HG03521 (cell line): Measurements from ENCODE around the gene NEU1.
"Not testable (repeated sequence)": the region's sequence is repeated elsewhere in the genome, so short reads cannot be mapped to it uniquely, and the experiment has no call there.

Source experiments
- ATAC-seq: cut with Tn5 transposase; IDR thresholded peaks from one replicate; pipeline ENCODE4 v1.9.1; 2021; ENCODE audit warnings: mild to moderate bottlenecking, moderate library complexity; ENCODE audit not compliant: unreplicated experiment

Gene NEU1

GRCh38 chr6:31822036-31822821 is 40.4 kb downstream of the NEU1 start:
- ATAC-seq, result peak; percentile 33

DNA sequence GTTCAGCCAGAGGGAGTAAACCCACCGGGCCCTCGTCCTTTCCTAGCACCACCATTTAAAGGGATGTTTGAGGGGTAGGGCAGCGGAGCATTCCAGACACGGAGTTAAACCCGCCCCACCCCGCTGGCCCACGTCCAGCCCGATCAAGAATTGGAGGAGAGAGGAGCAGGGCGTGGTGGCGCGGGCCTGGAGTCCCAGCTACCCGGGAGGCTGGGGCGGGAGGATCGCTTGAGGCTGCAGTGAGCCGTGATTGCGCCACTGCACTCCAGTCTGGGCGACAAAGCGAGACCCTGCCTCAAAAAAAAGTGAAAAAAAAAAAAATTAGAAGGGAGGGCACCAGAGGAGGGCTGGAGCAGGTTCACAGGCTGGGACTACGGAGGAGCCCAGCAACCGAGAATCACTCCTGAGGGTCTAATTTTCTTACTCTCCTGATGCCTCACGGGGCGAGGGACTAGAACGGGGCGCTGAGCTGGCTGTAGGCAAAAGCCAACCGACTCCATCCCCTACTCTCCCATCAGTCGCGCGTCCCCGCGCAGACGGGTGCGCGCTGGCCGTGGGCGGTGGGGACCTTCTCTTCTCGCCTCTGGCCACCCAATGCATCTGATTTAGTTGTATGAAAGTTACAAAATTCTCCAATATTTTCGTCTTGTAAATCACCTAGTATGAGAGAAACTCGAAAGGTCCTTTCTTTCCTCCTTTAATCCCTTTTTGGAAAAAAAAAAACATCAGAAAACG is 41.2 kb downstream of the NEU1 start:
- ATAC-seq, result peak; percentile 38

DNA sequence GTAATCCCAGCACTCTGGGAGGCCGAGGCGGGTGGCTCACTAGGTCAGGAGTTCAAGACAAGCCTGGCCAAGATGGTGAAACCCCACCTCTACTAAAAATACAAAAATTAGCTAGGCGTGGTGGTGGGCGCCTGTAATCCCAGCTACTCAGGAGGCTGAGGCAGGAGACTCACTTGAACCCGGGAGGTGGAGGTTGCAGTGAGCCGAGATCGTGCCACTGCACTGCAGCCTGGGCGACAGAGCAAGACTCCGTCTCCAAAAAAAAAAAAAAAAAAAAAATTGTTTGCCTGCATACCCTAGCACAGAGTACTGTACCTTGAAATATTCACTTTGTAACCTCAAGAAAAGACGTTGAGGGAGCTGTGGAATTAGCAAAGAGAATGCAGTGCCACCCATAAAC is 42.2 kb downstream of the NEU1 start:
- not testable (repeated sequence) for ATAC-seq

DNA sequence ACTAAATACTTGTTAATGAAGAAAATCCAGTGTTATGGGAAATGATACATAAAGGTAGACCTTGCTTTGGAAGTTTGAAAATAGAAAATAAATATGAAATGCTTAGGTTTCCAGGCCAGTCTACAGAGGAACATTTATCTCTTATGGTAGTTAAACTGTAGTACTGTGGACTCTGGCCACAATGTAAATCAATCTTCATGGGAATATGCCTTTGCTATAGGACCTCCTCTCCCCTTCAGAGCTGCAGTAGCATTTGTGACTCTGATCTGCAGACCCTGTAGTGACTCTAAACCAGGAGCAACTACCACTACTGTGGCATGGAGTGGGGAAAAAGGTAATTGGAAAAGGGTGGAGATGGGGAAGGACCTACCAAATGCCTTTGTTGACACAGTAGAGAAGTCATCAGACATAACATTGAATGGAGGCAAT is 42.7 kb downstream of the NEU1 start:
- ATAC-seq, result no peak

- ATAC-seq, result not testable (repeated sequence)
Measured at GRCh38 chr6:31817929-31818511, 44.6 kb downstream of the NEU1 start.

DNA sequence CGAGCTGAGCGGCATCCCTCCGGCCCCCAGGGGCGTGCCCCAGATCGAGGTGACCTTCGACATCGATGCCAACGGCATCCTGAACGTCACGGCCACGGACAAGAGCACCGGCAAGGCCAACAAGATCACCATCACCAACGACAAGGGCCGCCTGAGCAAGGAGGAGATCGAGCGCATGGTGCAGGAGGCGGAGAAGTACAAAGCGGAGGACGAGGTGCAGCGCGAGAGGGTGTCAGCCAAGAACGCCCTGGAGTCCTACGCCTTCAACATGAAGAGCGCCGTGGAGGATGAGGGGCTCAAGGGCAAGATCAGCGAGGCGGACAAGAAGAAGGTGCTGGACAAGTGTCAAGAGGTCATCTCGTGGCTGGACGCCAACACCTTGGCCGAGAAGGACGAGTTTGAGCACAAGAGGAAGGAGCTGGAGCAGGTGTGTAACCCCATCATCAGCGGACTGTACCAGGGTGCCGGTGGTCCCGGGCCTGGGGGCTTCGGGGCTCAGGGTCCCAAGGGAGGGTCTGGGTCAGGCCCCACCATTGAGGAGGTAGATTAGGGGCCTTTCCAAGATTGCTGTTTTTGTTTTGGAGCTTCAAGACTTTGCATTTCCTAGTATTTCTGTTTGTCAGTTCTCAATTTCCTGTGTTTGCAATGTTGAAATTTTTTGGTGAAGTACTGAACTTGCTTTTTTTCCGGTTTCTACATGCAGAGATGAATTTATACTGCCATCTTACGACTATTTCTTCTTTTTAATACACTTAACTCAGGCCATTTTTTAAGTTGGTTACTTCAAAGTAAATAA is 45.3 kb downstream of the NEU1 start:
- not testable (repeated sequence) for ATAC-seq

DNA sequence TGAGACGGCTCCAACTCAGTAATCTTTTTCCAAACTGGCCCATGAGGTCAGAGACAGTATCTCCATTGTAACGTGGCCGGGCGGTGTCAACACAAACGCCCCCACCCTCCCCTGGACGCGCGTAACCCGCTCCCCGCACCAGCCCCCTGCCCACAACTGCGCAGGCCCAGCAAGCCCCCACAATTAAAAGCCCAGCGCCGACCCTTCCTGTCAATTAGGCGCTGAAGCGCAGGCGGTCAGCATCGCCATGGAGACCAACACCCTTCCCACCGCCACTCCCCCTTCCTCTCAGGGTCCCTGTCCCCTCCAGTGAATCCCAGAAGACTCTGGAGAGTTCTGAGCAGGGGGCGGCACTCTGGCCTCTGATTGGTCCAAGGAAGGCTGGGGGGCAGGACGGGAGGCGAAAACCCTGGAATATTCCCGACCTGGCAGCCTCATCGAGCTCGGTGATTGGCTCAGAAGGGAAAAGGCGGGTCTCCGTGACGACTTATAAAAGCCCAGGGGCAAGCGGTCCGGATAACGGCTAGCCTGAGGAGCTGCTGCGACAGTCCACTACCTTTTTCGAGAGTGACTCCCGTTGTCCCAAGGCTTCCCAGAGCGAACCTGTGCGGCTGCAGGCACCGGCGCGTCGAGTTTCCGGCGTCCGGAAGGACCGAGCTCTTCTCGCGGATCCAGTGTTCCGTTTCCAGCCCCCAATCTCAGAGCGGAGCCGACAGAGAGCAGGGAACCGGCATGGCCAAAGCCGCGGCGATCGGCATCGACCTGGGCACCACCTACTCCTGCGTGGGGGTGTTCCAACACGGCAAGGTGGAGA is 47.4 kb downstream of the NEU1 start, which contains the start of the genes HSPA1A and HSPA1L:
HSPA1A (plus strand) TSS at position 519 of the 814 bp plus-strand sequence; CDS start at position 733, 214 bp downstream.
HSPA1L (minus strand) TSS at position 259 of the 814 bp plus-strand sequence. CDS start 3,311 bp downstream, outside the sequence.
- ATAC-seq, result peak; percentile 36

DNA sequence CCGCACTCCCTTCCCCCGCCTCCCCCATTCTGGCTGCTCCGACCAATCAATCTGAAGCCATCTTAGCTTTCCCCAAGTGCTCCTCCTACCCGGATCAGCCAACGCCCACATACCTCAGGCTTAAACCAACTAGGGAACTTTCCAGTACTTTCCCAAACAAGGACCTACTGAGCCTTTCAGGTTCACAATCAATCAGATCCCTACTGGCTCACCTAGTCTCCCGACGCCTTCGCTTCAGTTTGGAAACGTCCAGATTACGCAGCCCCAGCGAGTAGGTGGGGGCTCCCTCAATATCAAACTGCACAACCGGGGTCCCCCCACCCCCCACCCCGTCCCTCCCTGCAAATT is 48.0 kb downstream of the NEU1 start:
- ATAC-seq, result no peak

- no peak for ATAC-seq
Measured at GRCh38 chr6:31813465-31813849, 49.2 kb downstream of the NEU1 start.

DNA sequence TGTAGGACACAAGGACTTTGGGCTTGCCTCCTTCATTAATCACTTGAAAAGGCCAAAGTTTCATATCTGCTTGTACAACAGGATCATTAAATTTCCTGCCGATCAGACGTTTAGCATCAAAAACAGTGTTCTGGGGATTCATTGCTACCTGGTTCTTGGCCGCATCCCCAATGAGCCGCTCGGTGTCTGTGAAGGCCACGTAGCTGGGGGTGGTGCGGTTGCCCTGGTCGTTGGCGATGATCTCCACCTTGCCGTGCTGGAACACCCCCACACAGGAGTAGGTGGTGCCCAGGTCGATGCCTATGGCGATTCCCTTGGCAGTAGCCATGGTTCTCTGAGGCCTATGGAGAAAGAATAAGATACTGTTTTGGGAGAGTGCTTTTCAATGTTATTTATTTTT is 51.0 kb downstream of the NEU1 start:
- no peak for ATAC-seq

GRCh38 chr6:31808599-31808998 is 54.0 kb downstream of the NEU1 start:
- not testable (repeated sequence) for ATAC-seq
